ENCODE data around the gene FADS6.
"Not testable (repeated sequence)": the region's sequence is repeated elsewhere in the genome, so short reads cannot be mapped to it uniquely, and the experiment has no call there.

Gene FADS6

DNA sequence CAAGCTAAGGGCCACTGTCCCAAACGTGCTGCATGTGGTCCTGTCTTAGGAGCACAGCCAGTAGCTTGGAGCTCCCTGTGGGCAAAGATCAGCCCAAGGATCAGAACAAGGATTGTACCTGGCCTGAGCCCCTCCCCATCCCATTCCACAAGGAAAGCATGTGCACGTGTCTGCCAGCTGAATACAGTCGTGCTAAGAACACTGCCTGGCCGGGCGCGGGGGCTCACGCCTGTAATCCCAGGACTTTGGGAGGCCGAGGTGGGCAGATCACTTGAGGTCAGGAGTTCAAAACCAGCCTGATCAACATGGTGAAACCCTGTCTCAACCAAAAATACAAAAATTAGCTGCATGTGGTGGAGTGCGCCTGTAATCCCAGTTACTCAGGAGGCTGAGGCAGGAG is 23.4 kb downstream of the FADS6 start:
- not testable (repeated sequence) for DNase-seq (ENCODE audit: low read depth, low spot score)

DNA sequence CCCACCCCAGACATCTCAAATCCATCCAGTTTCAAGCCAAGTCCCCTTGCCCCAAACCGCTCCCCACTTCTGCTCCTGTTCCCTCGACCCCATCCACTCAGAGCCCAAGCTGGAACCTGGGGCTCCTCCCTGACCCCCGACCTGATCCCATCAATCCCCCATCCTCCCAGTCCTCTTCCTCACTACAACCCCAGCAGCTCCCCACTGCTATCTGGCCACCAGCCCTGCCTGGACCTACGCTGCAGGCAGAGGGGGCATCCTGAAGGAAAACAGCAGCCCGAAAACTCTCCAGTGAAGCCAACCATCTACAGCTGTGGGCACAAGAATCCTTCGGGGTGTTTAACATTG is 24.6 kb downstream of the FADS6 start:
- DNase-seq (ENCODE audit: low read depth, low spot score): no peak

DNA sequence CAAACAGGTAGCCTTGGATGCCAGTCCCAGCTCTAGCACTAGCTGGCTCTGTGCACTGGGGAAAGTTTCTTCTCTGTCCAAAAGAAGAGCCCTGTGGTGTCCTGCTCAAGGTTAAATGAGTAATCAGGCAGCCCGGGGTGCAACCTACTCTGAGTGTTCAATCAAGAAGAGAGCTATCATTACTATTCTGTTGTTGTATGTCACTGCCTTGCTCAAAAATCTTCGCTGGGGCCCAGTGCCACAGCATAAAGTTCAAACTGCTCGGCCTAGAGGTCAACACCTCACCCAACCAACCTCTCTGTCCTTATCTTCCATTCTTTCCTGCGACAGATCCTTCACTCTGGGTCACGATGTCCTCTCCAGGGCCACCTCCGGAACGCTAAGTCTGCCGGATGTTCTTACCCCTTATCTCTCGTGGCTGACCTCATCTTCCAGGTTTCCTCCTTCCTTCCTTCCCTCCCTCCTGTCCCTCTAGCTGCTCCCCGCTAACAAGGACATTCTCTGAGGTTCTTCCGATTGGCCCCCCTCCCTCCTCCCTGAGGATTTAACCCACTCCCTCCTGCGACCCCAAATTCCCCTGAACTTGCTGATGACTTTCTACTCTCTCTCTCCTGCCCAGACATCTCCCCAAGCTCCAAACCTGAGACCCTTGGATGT is 25.1 kb downstream of the FADS6 start:
- no peak for DNase-seq (ENCODE audit: low read depth, low spot score)

DNA sequence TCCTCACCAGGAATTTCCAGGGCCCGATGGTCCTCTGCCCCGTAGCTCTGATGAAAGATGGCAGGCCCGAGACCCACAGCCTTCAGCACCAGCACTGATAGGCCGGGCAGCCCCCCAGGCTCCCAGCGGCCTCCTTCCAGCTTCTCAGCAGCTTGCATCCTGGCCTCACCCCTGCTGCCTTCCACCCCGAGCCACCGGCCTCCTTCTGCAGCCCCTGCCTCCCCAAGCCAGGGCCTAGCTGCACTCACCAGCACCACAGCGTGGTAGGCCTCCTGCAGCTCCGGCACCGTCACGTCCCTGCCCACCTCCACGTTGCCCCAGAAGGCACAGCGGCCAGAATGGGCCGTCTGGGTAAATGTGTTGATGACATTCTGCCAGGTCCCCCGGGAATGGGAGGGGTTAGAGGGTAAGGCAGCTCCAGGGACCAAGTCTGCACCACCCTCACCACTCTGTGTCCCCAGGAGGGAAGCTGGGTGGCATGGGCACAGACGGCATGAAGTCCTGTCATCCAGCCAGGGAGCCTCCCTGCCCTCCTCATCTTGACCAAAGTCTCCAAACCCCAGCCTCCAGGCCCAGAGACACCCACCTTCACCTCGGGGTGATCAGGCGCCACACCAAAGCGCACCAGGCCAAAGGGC is 27.1 kb downstream of the FADS6 start:
- no peak for DNase-seq (ENCODE audit: low read depth, low spot score)

DNA sequence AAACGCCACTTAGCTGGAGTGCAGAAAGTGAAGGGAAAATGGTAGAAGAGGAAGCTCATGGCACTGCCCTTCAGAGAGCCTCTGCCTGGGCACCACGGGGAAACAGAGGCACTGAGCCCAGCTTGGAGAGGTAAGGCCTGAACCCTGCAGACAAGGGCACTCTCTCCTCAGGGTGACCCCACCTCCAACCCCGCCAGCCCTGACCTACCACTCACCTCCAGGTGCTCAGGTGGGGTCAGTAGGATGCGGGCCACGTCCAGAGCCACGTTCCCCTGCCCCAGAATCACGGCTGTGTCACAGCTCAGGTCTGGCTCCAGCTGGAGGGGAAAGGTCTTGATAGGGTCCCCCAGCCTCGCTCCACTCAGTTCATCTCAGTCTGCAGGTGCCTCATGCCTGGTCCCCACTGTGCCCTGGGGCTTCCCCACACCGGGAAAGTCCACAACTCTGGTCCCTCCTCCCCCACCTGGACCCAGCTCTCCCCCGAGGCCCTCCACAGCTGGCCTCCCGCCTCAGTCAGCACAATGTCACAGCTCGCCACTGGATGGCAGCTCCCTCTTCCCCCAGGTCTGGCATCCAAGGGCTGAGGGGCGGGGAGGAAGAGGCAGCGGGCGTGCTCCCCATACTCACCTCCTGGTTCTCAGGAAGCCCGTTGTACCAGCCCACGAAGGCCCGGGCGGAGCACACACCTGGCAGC is 27.8 kb downstream of the FADS6 start:
- DNase-seq (ENCODE audit: low read depth, low spot score): no peak

DNA sequence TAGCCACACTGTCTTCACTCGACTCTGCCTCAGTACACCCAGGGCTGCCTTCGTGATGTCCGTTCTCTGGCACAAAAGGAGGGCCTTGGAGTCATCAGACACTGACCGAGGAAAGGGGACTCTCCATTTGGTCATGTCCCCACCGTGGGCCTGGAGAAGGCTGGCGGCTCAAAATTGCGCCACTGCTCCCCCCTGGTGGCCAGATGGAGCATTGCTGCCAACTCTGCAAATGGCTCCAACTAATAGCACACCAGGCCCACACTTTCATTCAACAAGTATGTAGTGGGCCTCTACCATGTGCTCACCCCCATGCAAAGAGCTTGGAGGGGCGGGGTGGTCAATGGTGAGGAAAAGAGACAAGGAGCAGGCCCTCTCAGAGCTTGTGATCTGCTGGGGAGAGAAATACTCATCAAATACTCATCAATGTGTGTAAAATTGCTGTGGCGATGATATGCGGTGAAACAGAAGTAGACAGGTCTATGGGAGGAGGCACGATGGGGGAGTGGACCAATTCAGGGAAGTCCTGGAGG is 28.5 kb downstream of the FADS6 start:
- no peak for DNase-seq (ENCODE audit: low read depth, low spot score)

DNA sequence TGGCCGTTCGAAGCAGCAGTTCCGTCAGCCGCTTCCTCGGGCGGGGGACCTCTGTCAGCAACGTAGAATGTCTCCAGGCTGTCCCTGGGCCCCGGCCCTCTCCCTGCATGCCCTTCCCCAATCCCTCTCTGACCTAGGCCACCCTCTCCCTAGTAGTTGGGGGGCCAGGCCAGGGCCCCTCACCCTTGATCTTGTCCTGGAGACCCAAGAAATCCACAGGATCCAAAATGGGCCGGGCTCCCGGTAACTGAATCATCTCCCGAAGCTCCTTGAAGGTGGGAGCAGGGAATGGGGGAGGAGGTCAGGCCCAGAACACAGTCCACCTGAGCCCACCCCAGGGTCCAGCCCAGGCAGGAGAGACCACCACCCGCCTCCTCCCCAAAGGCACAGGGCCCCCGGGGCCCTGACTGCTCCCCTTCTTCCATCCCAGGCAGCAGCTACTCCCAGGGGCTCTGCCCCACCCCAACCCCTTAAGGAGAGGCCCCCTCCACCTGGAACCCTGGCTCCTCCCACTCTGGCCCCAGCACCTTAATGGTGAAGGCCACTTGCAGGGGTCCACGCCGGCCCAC is 29.1 kb downstream of the FADS6 start:
- DNase-seq (ENCODE audit: low read depth, low spot score): no peak

DNA sequence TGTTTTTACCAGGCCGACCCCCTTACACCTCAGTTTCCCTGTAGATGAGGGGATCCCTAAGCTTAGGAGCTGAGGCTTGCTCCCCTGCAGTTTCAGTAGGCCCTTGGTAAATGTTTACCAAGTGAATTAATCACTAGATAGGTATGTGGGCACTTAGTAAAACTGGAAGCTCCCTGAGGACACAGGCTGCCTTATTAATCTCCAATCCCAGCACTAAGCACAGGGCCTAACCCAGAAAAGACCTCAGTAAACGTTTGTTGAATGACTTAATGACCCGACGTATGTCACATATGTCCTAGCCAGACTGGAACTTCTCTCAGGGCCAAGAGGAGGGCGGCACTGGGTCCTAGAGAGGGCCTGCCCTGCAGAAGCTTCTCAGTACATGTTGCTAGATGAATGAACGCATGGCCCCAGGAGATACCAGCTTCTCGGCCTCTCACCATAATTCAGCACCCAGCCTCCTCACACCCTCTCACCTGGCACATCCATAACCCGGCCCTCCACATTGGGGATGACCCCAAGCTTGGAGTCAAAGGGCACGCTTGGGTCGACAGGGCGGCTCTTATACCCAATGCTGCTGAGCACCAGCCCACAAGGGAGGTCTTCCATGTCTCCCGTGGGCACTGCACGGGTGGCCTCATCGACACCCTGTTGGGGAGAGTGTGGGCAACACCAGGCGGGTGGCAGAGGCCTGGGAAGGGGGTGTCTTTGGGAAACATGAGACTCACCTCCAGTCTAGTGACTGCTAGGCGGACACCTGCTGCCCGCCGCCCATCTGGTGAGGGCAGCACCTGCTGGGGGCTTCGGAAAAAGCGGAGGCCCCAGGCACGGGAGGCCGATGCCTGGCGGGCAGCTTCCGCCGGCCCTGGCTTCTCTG is 29.8 kb downstream of the FADS6 start:
- no peak for DNase-seq (ENCODE audit: low read depth, low spot score)

DNA sequence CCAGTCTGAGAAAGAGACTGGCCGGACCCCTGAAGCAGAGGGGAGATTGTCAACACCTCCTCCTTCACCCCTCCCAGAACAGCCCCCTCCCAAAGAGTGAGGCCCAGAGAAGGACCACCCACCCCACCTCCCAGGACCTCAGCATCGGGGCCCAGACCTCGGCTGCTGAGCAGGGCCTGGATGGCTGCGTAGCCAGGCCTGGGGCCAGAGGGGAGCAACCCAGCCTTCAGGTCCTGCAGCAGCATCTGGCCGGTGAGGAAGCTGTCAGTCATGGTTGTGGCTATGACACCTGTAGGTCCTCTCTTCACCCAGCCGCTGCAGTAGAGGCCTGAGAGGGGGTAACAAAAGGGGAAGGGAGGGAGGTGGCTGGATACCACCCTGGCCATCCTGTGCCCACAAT is 30.5 kb downstream of the FADS6 start:
- DNase-seq (ENCODE audit: low read depth, low spot score): no peak

DNA sequence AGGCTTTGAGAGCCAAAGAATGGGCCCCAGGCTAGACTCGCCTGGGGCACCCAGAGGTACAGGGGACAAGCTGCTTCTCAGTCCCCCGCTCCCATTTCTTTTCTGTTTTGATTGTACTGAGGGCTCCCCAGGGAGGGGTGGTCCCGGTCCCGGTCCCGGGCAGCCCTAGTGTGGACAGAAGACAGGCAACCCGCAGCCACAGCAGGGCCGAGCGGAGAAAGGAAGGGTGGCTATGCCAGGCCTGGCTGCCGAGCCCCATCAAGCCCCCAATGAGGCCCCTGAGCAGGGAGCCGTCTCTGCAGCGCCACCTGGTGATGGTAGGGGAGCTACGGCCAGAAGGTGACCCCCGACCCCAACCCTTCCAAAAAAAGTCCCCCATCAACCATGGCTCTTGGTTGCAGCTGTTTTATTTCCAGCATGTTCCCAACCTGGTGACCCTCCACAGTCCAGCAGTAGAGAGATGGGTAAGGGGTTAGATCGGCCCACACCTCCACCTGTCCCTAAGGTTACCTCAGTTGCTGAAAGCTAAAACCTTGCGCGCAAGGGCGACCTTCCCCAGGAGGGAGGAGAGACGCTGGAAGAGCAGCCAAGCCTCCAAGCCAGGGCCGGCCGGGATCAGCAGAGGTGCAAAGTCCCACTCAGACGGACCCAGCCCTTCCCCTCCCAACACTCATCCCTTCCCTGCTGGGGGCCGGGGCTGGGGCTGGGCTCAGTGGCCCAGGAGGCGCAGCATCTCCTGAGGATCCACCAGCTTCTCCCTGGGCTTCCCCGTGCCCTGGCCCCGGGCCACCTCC is 31.1 kb downstream of the FADS6 start:
- DNase-seq (ENCODE audit: low read depth, low spot score): no peak

DNA sequence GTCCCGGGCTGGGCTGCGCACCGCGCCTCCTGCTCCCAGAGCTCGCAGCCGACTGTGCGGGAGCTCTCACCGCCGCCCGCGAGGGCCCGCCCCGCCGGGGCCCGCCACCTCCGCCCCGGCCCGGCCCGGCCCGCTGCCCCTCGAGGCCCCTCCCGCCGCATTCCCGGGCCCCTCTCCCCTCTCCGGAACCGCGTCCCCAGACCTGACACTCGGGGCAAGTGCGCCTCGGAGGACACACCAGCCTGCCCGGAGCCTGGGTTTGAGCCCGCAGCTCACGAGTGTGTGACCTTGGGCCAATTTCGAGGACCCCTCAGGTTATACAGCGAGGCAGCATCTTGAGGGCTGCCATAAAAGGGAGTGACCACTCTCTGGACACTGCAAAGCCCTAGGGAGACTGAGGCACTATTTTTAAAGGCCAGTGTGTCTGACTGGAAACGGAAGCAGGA is 31.7 kb downstream of the FADS6 start:
- no peak for DNase-seq (ENCODE audit: low read depth, low spot score)

DNA sequence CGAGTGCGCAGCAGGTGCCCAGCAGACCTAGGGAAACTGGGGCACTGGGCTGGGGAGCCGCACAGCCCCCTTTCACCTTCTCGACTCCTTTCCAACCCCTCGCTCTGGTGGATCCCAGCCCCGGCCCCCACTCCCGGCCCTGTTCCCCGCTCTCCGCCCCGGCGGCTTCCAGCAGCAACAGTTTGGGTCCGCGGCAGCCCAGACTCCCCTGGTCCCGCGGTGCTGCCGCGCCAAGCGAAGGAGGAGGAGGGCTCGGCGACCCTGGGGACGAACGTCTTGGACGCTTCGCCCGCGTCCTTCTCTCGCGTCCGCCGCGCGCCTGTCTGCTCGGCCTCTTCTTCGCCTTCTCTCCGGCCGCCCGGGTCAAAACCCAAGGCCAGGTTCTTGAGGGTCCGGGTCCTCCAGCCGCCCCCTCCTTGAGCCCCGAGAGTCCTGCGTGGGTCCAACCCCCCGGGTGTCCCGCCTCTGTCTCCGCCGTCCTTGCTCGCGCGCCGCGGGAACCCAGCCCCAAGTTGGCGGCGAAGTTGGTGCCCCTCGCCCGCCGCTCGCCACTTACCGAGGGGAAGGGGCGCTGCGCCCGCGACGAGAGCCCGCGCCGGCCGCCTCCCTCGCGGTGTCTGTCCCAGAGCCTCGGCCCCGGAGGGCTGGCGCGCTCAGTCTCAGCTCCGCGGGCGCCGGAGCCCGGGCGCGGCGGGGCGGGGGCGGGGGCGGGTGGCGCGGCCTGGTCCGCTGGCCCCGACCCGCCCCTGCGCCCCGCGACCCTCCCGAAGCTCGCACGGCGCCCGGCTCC is 32.4 kb downstream of the FADS6 start:
- DNase-seq (ENCODE audit: low read depth, low spot score): no peak

DNA sequence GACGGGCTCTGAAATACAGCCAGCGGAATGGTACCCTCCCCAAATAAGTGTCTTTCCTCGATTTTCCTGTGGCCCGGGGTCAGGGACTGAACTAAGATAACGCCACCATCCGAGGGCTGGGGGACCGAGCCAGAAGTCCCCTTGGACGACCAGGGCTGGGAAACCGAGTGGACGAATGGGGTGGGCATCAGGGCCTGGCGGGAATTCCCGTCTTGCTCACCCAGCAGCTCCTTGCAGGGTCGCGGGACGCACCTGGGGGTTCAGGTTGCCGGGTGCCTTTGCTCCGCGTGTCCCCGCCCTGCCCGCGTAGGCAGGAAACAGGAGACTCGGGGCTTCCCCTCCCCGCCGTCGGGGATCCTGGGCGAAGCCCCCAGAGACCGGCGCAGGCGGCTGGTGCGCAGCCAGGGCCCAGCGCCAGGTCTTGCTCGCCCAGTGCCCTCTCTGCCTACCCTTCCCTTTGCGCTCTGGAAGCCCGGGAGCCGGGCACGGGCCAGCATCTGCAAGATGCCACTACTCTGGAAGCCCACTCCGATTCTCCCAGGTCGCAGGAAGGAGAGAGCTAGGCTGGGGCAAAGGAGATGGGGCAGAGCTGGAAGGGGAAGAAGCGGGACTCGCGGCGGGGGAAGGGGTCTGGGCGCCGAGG is 33.1 kb downstream of the FADS6 start:
- no peak for DNase-seq (ENCODE audit: low read depth, low spot score)

DNA sequence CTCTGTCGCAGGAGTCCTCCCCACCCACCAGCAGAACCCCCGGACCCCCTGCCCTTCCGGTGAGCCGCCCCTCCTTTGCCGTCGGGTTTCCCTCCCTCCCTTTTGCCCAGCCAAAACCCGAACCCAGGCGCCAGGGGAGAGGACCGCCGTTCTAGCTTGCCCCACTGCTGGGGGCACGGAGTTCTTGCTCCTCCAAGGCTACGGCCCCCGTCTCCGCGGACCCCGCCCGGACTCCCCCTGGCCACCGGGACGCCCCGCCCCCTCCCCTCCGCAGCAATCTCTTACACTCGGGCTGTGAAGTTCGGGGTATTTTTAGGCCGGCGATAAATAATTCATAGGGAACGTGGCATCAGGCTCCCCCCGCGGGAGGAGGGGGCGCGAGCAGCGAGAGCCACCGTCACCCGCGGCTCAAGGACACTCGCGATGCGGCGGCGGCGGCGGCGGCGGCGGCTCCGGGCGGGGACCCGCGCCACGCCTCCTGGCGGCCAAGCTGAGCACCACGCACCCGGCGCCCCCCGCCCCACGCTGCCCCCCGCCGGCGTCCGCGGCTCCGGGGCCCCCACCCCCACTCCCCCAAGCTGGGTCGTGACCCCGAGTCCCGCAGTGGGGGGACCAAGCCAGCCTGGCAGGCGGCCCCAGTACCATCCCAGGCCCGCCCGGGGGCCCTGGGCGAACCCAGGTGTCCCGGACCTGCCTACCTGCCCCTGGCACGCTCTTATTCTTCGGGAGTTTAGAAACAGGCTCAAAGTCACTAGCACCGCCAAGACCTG is 33.8 kb downstream of the FADS6 start, which contains the start of gene GRIN2C:
TSS of gene GRIN2C (minus strand) at position 427 of the 770 bp plus-strand sequence. CDS start 4,793 bp downstream, outside the sequence.
- DNase-seq (ENCODE audit: low read depth, low spot score): no peak

DNA sequence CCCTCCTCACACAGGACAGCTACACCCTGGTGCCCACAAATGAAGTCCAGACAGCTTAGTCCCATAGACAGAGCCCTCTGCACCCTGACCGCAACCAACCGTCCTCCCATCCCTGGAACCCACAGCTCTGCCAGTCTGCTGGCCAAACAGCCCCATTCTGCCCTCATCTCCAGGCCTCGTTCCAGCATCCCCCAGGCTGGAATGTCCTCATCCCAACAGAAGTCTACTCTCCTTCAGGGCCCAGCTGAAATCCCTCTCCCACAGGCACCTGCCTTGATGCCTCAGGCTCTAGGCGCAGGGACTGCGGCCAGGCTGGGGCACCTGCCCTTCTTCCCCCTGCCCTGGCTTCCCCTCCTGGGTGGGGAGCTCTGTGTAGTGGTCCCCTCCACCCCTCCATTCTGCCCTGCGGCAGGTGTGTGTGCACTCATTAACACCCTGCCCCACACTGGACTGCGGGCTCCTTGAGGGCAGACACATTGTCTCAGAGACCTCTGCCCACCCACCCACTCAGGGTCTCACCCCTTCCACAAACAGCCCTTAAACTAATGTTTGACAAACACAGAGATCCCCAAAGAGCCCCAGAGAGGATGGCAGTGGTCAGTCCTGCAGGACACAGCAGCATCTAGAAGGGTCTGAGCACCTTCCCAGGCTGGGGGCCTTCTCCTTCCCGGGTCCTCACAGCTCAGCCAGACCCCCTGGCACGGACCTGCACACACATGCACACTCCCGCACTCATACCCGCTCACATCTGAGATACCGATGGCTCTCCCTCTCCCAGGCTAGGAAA is 34.6 kb downstream of the FADS6 start:
- DNase-seq (ENCODE audit: low read depth, low spot score): no peak

DNA sequence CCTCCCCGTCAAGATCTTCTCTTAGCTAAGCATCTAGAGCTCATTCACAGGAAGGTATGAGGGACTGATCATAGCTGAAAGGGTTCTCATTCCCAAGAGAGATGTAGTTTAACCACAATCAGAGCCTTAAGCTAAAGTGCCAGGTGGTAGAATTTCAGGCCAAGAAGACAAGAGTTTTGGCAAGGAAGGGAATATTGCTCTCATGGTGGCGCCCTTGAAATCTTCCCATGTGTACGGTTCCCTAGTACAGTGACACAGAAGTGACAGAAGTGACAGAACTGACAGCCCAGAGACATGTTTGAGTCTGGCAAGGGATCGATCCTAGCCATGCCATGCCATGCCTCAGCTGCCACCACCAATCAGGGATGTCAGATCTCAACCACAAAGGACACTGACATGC is 36.2 kb downstream of the FADS6 start:
- DNase-seq (ENCODE audit: low read depth, low spot score): no peak

DNA sequence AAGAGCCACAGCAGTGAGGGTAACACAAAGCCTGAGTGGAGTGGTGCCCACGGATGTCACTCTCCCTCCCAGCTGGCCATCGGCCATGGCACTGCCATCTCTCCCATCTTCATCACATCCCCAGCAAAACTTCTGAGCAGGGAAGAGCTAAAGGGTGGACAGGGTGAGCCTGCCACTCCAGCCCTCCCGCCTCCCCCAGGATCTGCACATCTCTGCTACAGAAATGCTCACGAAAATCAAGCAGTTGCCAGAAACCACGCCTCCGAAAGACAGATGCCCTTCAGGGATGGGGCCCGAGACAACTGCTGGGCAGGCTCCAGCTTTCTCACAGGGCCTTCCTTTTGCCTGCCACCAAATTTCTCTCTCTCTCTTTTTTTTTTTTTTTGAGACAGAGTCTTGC is 37.3 kb downstream of the FADS6 start:
- DNase-seq (ENCODE audit: low read depth, low spot score): no peak

DNA sequence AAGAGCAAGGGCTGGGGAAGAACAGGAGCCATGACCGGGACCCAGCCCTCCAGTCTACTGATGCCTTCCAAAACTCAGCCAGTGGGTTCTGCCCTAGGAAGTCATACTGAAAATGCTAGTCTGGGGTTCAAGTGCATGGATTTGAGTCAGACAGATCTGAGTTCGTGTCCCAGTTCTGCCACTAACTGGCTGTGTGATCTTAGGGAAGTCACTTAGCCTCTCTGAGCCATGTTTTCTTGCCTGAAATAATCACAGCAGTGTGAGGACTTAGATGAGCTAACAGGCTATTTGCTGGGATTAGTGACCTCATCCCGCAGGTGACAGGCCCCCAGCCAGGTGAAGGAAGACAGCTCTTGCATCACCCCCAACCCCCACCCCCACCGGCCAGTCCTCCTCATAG is 38.1 kb downstream of the FADS6 start:
- no peak for DNase-seq (ENCODE audit: low read depth, low spot score)
